Measurements from ENCODE around the gene TTR.

Gene TTR

GRCh38 chr18:31607384-31607783 is 15.7 kb downstream of the TTR start:
- Histone ChIP-seq H4K20me1 (ENCODE audit: insufficient read depth, low read length) (no peaks in the 10 kb centered on the region), H3K4me3 (ENCODE audit: low read length) (no peak overlapping the region), H3K27me3 (ENCODE audit: low read depth, low read length) (no peaks in the 10 kb centered on the region), H3K4me2 (ENCODE audit: low read length) (no peak overlapping the region), H2AFZ (ENCODE audit: low read depth, low read length) (no peak overlapping the region), H3K36me3 (replicated peaks; ENCODE audit: low read depth, low read length) (no peaks in the 10 kb centered on the region), H3K9me3 (ENCODE audit: insufficient read depth, low read length) (no peaks in the 10 kb centered on the region), H3K9ac (ENCODE audit: low read length) (no peak overlapping the region), H3K4me1 (ENCODE audit: low read length) (no peaks in the 10 kb centered on the region; the same call in 1 of the 2 replicates), H3K27ac (ENCODE audit: low read length) (no peak overlapping the region), H3K79me2 (ENCODE audit: low read length) (no peaks in the 10 kb centered on the region)
- no peak for TF ChIP-seq CTCF (IDR thresholded peaks at IDR 0.05; ENCODE audit: low read depth, low read length)

- H3K4me1 ChIP-seq (ENCODE audit: low read length) = no peaks in the 10 kb centered on the region; the same call in 1 of the 2 replicates
- no peak overlapping the region for H3K27ac ChIP-seq (ENCODE audit: low read length)
- no peaks in the 10 kb centered on the region for H3K36me3 ChIP-seq (replicated peaks; ENCODE audit: low read depth, low read length)
- H3K4me3 ChIP-seq (ENCODE audit: low read length) = no peak overlapping the region
- H3K9me3 ChIP-seq (ENCODE audit: insufficient read depth, low read length) = no peaks in the 10 kb centered on the region
- H2AFZ ChIP-seq (ENCODE audit: low read depth, low read length) = no peak overlapping the region
- H3K27me3 ChIP-seq (ENCODE audit: low read depth, low read length) = no peaks in the 10 kb centered on the region
- TF ChIP-seq EZH2phosphoT487 (IDR thresholded peaks at IDR 0.05; ENCODE audit: low read depth) (no peak), CTCF (IDR thresholded peaks at IDR 0.05; ENCODE audit: low read depth, low read length) (no peak)
- no peak overlapping the region for H3K9ac ChIP-seq (ENCODE audit: low read length)
- no peaks in the 10 kb centered on the region for H4K20me1 ChIP-seq (ENCODE audit: insufficient read depth, low read length)
- H3K79me2 ChIP-seq (ENCODE audit: low read length) = no peaks in the 10 kb centered on the region
- H3K4me2 ChIP-seq (ENCODE audit: low read length) = no peak overlapping the region
Measured at GRCh38 chr18:31609886-31610285, 18.2 kb downstream of the TTR start.

GRCh38 chr18:31610286-31611205 is 18.9 kb downstream of the TTR start:
- no peaks in the 10 kb centered on the region for H3K27me3 ChIP-seq (ENCODE audit: low read depth, low read length)
- H3K9me3 ChIP-seq (ENCODE audit: insufficient read depth, low read length) = no peaks in the 10 kb centered on the region
- no peaks in the 10 kb centered on the region for H3K79me2 ChIP-seq (ENCODE audit: low read length)
- TF ChIP-seq EZH2phosphoT487 (IDR thresholded peaks at IDR 0.05; ENCODE audit: low read depth) (no peak), CTCF (IDR thresholded peaks at IDR 0.05; ENCODE audit: low read depth, low read length) (no peak)
- no peak overlapping the region for H3K27ac ChIP-seq (ENCODE audit: low read length)
- H3K4me3 ChIP-seq (ENCODE audit: low read length) = no peak overlapping the region
- no peak overlapping the region for H2AFZ ChIP-seq (ENCODE audit: low read depth, low read length)
- no peaks in the 10 kb centered on the region for H4K20me1 ChIP-seq (ENCODE audit: insufficient read depth, low read length)
- no peaks in the 10 kb centered on the region for H3K36me3 ChIP-seq (replicated peaks; ENCODE audit: low read depth, low read length)
- no peaks in the 10 kb centered on the region; the same call in 1 of the 2 replicates for H3K4me1 ChIP-seq (ENCODE audit: low read length)
- no peak overlapping the region for H3K9ac ChIP-seq (ENCODE audit: low read length)
- H3K4me2 ChIP-seq (ENCODE audit: low read length) = no peak overlapping the region

GRCh38 chr18:31611511-31611910 is 19.8 kb downstream of the TTR start:
- Histone ChIP-seq H3K27me3 (ENCODE audit: low read depth, low read length) (no peaks in the 10 kb centered on the region), H3K4me2 (ENCODE audit: low read length) (no peak overlapping the region), H3K4me1 (ENCODE audit: low read length) (no peaks in the 10 kb centered on the region; the same call in 1 of the 2 replicates), H3K9me3 (ENCODE audit: insufficient read depth, low read length) (no peaks in the 10 kb centered on the region), H3K36me3 (replicated peaks; ENCODE audit: low read depth, low read length) (no peaks in the 10 kb centered on the region), H3K79me2 (ENCODE audit: low read length) (no peaks in the 10 kb centered on the region), H3K27ac (ENCODE audit: low read length) (no peak overlapping the region), H4K20me1 (ENCODE audit: insufficient read depth, low read length) (no peaks in the 10 kb centered on the region), H3K4me3 (ENCODE audit: low read length) (no peak overlapping the region), H3K9ac (ENCODE audit: low read length) (no peak overlapping the region), H2AFZ (ENCODE audit: low read depth, low read length) (no peak overlapping the region)
- TF ChIP-seq CTCF (IDR thresholded peaks at IDR 0.05; ENCODE audit: low read depth, low read length) (no peak), EZH2phosphoT487 (IDR thresholded peaks at IDR 0.05; ENCODE audit: low read depth) (no peak)

Data from OCI-LY3 (cell line).